Suppressor macrophage (primary cell): ENCODE measurements around the gene PUM1.
"Not testable (repeated sequence)": the region's sequence is repeated elsewhere in the genome, so short reads cannot be mapped to it uniquely, and the experiment has no call there.

Experiments used
- DNase-seq, 4 experiments: peaks; one replicate each; pipeline ENCODE4 v3.0.0-alpha.2; 2020 to 2022

The PUM1 gene

GRCh38 chr1:30962609-30963508, 102.7 kb downstream of the PUM1 start:
- no peak for DNase-seq

- no peak for DNase-seq
These were observed 107.8 kb downstream of the PUM1 start for GRCh38 chr1:30957560-30958222.

- DNase-seq: no peak
These were observed 110.0 kb downstream of the PUM1 start for GRCh38 chr1:30955448-30956015.

GRCh38 chr1:30953685-30954084, 111.8 kb downstream of the PUM1 start:
- DNase-seq: no peak

- no peak for DNase-seq
These were observed 113.4 kb downstream of the PUM1 start for GRCh38 chr1:30952098-30952497.

- no peak for DNase-seq
These were observed 114.8 kb downstream of the PUM1 start for GRCh38 chr1:30950700-30951099.

GRCh38 chr1:30950053-30950452, 115.5 kb downstream of the PUM1 start:
- no peak for DNase-seq

GRCh38 chr1:30949487-30949838, 116.1 kb downstream of the PUM1 start:
- DNase-seq: not testable (repeated sequence)

- not testable (repeated sequence) for DNase-seq
These were observed 116.6 kb downstream of the PUM1 start for GRCh38 chr1:30948813-30949486.

GRCh38 chr1:30948278-30948677, 117.2 kb downstream of the PUM1 start:
- no peak for DNase-seq

GRCh38 chr1:30947212-30947611, 118.3 kb downstream of the PUM1 start:
- no peak for DNase-seq

GRCh38 chr1:30942326-30942963, 123.1 kb downstream of the PUM1 start:
- no peak for DNase-seq

- no peak for DNase-seq
These were observed 125.0 kb downstream of the PUM1 start for GRCh38 chr1:30940541-30940940.

GRCh38 chr1:30936541-30937171, 128.9 kb downstream of the PUM1 start:
- no peak for DNase-seq

- DNase-seq: not testable (repeated sequence)
These were observed 129.8 kb downstream of the PUM1 start for GRCh38 chr1:30935758-30936157.

GRCh38 chr1:30934613-30935012, 130.9 kb downstream of the PUM1 start:
- DNase-seq: no peak

GRCh38 chr1:30933874-30934252, 131.7 kb downstream of the PUM1 start:
- DNase-seq: no peak

- DNase-seq: no peak
These were observed 134.8 kb downstream of the PUM1 start for GRCh38 chr1:30930631-30931173.

GRCh38 chr1:30929944-30930525, 135.5 kb downstream of the PUM1 start:
- no peak for DNase-seq

GRCh38 chr1:30929135-30929889, 136.2 kb downstream of the PUM1 start:
- DNase-seq: peak; percentile 70 to 81 (median 76)

GRCh38 chr1:30928789-30929134, 136.8 kb downstream of the PUM1 start:
- no peak for DNase-seq
